HG03097 (cell line): ENCODE data around the gene SLC13A2.
"Not testable (repeated sequence)": the region's sequence is repeated elsewhere in the genome, so short reads cannot be mapped to it uniquely, and the experiment has no call there.

Experiments
- ATAC-seq: cut with Tn5 transposase; IDR thresholded peaks from one replicate; pipeline ENCODE4 v1.9.1; 2021; ENCODE audit not compliant: unreplicated experiment, low FRiP score

SLC13A2 gene

DNA sequence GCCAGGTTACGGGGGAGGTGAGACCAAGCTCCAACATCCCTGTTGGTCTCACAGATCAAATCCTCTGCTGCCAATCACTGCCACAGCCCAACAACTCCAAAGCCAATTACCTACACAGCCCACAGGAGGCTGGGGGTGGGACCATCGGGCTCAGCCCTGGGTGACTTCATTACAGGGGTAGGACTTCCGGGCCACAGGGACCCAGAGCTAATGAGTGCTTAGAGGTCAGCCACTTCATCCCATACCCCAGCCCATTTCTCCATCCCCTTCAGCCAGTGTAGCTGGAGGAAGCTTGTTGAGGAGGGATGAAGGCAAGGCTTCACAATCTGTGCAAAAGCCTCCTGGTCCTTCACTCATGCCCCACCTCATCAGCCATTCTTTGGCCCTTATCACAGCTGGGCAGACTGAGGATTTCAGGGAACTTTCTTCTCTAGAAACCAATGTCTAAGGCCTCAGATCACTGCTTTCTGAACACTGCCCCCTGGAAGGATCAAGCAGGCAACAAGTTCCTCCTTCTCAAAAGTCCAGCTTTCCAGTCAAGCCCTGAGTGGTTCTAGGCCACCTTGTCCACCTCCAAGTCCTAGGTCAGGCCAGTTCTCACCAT is 38.5 kb downstream of the SLC13A2 start:
- no peak for ATAC-seq

- no peak for ATAC-seq
Measured at GRCh38 chr17:28513476-28513875, 40.0 kb downstream of the SLC13A2 start.

- ATAC-seq = no peak
Measured at GRCh38 chr17:28514561-28515002, 41.1 kb downstream of the SLC13A2 start.

GRCh38 chr17:28515518-28515917 is 42.1 kb downstream of the SLC13A2 start:
- no peak for ATAC-seq

DNA sequence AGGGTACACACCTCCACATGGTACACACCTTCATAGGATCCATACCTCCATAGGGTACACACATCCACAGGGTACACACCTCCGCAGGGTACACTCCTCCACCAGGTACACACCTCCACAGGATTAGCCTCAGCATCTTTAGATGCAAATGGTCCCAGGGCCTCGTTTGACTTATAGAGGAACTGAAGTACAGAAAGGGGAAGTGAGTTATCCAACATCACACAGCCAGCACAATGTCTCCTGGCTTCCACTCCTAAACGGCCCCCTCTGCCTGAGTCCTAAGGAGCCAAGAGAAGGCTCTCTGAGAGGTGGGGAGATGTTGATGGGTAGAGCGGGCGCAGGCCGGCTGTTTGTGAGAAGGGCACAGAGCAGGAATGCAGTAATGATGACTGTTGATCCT is 44.7 kb downstream of the SLC13A2 start:
- no peak for ATAC-seq

DNA sequence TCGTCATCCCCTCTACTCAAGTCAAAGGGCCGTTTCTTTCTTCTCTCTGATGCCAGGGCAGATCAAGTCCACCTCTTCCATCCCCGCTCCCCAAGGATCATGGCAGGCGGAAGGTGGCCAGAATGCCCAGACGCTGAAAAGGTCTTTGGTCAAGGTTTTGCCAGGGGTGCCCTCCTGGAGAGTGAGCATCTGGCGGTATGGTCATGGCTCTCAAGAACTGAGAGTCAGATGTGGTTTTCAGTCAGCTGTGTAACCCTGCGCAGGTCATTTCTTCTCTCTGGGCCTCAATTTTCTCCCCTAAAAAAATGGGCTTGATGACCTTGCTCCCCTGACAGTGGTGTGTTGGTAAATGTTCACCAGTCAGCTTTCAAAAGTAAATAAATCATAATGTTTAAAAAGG is 45.1 kb downstream of the SLC13A2 start:
- no peak for ATAC-seq

- ATAC-seq = no peak
Measured at GRCh38 chr17:28519236-28519635, 45.8 kb downstream of the SLC13A2 start.

- no peak for ATAC-seq
Measured at GRCh38 chr17:28520687-28521086, 47.2 kb downstream of the SLC13A2 start.

- ATAC-seq = no peak
Measured at GRCh38 chr17:28521311-28522085, 48.1 kb downstream of the SLC13A2 start.

GRCh38 chr17:28522281-28522680 is 48.8 kb downstream of the SLC13A2 start:
- not testable (repeated sequence) for ATAC-seq

DNA sequence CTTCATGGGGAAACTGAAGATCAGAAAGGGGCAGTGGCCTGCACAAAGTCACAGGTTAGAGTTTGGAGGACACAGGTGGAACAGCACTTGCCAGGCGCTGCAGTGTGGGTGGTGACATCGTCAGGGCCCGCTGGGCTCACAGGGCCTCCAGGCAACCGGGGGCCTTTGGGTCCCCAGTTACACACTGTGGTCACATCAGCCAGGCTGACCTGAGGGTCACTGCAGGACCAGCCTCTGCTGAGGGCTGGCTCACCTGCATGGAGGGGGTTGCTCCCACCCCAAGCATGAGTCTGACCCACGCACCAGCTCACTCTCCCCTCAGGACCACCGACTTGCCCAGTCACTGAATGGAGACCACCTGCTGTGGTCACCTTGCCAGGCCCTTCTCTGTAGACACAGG is 49.7 kb downstream of the SLC13A2 start:
- ATAC-seq = no peak

GRCh38 chr17:28523876-28524275 is 50.4 kb downstream of the SLC13A2 start:
- no peak for ATAC-seq

DNA sequence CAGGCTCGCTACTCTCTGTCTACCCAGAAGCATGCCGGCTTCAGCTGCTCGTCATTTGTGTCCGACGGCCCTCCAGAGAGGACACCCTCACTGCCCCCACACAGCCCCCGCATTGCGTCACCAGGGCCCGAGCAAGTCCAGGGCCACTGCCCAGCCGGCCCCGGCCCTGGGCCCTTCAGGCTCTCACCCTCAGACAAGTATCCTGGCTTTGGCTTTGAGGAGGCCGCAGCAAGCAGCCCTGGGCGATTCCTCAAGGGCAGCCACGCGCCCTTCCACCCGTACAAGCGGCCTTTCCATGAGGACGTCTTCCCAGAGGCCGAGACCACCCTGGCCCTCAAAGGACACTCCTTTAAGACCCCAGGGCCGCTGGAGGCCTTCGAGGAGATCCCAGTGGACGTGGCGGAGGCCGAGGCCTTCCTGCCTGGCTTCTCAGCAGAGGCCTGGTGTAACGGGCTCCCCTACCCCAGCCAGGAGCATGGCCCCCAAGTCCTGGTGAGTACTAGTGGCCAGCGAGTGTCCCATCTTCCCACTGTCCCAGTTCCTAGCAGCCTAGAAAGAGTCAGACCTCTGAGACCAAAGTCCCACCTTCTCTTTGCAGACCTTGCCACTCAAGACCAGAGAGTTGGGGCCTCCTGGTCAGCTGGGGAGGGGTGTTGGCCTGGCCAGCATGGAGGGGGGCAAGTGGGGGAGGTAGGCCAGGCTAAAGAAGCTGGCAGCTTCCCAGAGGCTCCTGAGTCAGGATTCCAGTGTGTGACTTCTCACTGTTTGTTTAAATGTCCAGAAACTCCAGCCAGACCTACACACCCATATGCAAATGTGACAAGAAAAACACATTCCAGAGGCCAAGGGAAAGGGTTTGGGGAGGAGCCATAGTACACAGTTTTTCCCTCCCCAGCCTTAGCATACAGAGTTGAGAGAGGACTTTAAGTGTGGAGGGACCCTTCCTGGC is 51.3 kb downstream of the SLC13A2 start:
- ATAC-seq = no peak

DNA sequence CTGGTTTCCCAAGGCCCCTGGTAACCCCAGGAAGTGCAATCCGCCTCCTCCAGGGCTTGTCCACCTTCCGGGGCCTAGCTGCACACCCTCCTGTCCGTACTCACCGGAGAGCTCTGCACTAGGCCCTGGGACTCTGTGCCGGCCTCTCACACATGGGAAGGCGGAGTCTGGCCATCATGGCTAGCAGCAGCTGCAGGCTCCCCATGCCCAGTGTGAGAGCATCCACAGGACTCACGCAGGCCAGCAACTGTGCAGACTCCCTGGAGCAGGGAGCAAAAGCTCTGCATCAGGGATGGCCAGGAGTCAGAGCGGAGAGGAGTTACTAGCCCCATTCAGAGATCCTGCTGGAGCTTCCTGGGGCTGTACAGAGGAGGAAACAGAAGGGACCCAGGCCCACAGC is 52.9 kb downstream of the SLC13A2 start:
- ATAC-seq = no peak

GRCh38 chr17:28527181-28527681 is 53.8 kb downstream of the SLC13A2 start:
- no peak for ATAC-seq

- ATAC-seq = no peak
Measured at GRCh38 chr17:28527859-28528258, 54.4 kb downstream of the SLC13A2 start.

- no peak for ATAC-seq
Measured at GRCh38 chr17:28528327-28529012, 55.0 kb downstream of the SLC13A2 start.

DNA sequence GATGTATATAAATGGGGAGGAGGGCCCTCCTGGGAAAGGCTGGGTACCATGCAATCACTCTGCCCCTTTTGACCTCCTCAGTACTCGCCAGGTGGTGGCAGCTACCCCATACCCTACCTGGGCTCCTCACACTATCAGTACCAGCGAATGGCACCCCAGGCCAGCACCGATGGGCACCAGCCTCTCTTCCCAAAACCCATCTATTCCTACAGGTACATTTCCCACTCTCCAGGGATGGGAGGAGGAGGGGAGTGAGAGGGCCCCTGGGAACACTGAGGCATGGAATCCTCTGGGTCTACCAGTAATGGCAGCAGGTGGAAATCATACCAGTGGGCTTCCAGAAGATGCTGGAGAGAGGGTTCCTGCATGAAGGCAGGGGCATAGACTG is 55.6 kb downstream of the SLC13A2 start:
- no peak for ATAC-seq

DNA sequence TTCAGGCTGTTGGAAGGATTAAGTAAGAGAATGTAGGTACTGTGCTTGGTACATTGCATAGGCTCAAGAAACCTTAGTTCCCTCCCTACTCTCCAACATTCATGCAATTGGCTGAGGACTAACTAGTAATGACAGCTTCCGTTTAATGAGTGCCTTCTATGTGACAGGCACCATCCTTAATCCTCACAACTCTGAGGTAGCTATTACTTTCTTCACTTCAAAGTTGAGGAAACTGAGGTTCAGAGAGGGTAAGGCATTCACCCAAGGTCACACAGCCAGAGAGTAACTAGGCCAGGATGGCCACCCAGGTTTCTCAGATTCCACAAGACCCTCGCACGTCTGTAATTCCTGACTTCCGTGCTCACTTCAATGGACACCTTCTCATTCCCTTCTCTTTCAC is 56.8 kb downstream of the SLC13A2 start:
- no peak for ATAC-seq

- no peak for ATAC-seq
Measured at GRCh38 chr17:28530926-28531325, 57.5 kb downstream of the SLC13A2 start.
